Keratinocyte (primary cell): ENCODE measurements around the gene BBS10.

Experiments
- CTCF ChIP-seq, 3 experiments: IDR thresholded peaks in 1 of 3; conservative IDR thresholded peaks in 1 of 3; optimal IDR thresholded peaks in 1 of 3; 2 replicates in 2 of 3; 3 replicates in 1 of 3; pipeline versions ENCODE3 to v1.5.1; 2011; ENCODE audit warnings: low read length in 3 of 3, mild to moderate bottlenecking in 3 of 3, moderate library complexity in 2 of 3, control low read depth in 1 of 3, inconsistent platforms in 1 of 3; ENCODE audit not compliant: insufficient read depth in 2 of 3; ENCODE audit errors: extremely low read depth in 1 of 3
- EZH2 ChIP-seq: IDR thresholded peaks from one replicate; pipeline ENCODE4 v1.6.1; 2012; ENCODE audit warnings: inconsistent platforms, mild to moderate bottlenecking, low read length, moderate library complexity

GRCh38 chr12:76311796-76312195 is 36.4 kb downstream of the BBS10 start:
- TF ChIP-seq CTCF (optimal IDR thresholded peaks at IDR 0.05 in 1 of 3, IDR thresholded peaks at IDR 0.05 in 1 of 3, conservative IDR thresholded peaks at IDR 0.05 in 1 of 3; ENCODE audit: extremely low read depth in 1 of 3, insufficient read depth in 2 of 3, low read length in 3 of 3) = no peak
- TF ChIP-seq EZH2 = no peak
